GM10847 (cell line): ENCODE data around the gene CCL18.

Experiments
- POLR2A ChIP-seq: IDR thresholded peaks from 2 replicates; pipeline ENCODE4 v1.6.1; 2011; ENCODE audit not compliant: insufficient read length; ENCODE audit errors: extremely low read depth

The CCL18 gene

GRCh38 chr17:36063786-36064541 lies at the start of gene CCL18:
Gene CCL18 (plus strand): TSS chr17:36064272. CDS start chr17:36064343, 71 bp downstream.
- no peak for TF ChIP-seq POLR2A

- TF ChIP-seq POLR2A, result no peak
Observed at GRCh38 chr17:36014946-36015345, 49.1 kb upstream of the CCL18 start.

GRCh38 chr17:36016555-36016954 lies 47.5 kb upstream of the CCL18 start:
- no peak for TF ChIP-seq POLR2A

GRCh38 chr17:36017799-36018198 lies 46.3 kb upstream of the CCL18 start, which contains the start of gene CCL23:
Gene CCL23 (minus strand): TSS chr17:36017972. CDS start chr17:36017897, 75 bp downstream.
- TF ChIP-seq POLR2A, result no peak

- TF ChIP-seq POLR2A, result no peak
Observed at GRCh38 chr17:36019423-36019822, 44.6 kb upstream of the CCL18 start.

- TF ChIP-seq POLR2A, result no peak
Observed at GRCh38 chr17:36024106-36024869, 39.8 kb upstream of the CCL18 start.

GRCh38 chr17:36027761-36028160 lies 36.3 kb upstream of the CCL18 start:
- no peak for TF ChIP-seq POLR2A

GRCh38 chr17:36030956-36031355 lies 33.1 kb upstream of the CCL18 start:
- TF ChIP-seq POLR2A, result no peak

GRCh38 chr17:36034127-36034526 lies 29.9 kb upstream of the CCL18 start:
- no peak for TF ChIP-seq POLR2A

- no peak for TF ChIP-seq POLR2A
Observed at GRCh38 chr17:36036235-36036634, 27.8 kb upstream of the CCL18 start.

- TF ChIP-seq POLR2A, result no peak
Observed at GRCh38 chr17:36048066-36048465, 16.0 kb upstream of the CCL18 start.

GRCh38 chr17:36049643-36050042 lies 14.4 kb upstream of the CCL18 start:
- no peak for TF ChIP-seq POLR2A

- TF ChIP-seq POLR2A, result no peak
Observed at GRCh38 chr17:36055171-36055570, 8.9 kb upstream of the CCL18 start.

GRCh38 chr17:36055921-36056520 lies 8.1 kb upstream of the CCL18 start:
- TF ChIP-seq POLR2A, result no peak

GRCh38 chr17:36057911-36058310 lies 6.2 kb upstream of the CCL18 start:
- no peak for TF ChIP-seq POLR2A

GRCh38 chr17:36059406-36059805 lies 4.7 kb upstream of the CCL18 start:
- no peak for TF ChIP-seq POLR2A
